Measurements from ENCODE around the gene ARHGAP4.

The ARHGAP4 gene

GRCh38 chrX:153863251-153863991, 62.6 kb downstream of the ARHGAP4 start:
- DNase-seq: no peak

GRCh38 chrX:153862369-153863250, 63.5 kb downstream of the ARHGAP4 start:
- no peak for DNase-seq

- no peak for DNase-seq
Measured at GRCh38 chrX:153861733-153862310, 64.2 kb downstream of the ARHGAP4 start.

- no peak for DNase-seq
Measured at GRCh38 chrX:153861151-153861550, 64.9 kb downstream of the ARHGAP4 start.

Measured in DMS153 (cell line).